Stimulated activated CD4-positive, alpha-beta T cell treated with anti-CD3 and anti-CD28 coated beads, Interleukin-1b, Interleukin-23, amount 100 ng/mL, for 4 hours (primary cell): Measurements from ENCODE around the gene ELMOD1.

Experiments
- DNase-seq, 2 donors: peaks; one replicate each; pipeline ENCODE4 v3.0.0-alpha.2; 2020; ENCODE audit warnings: low read depth in 2 of 2

The ELMOD1 gene

GRCh38 chr11:107646783-107647182 is 55.8 kb downstream of the ELMOD1 start:
- no peak for DNase-seq

- no peak for DNase-seq
Observed at GRCh38 chr11:107648242-107648641, 57.3 kb downstream of the ELMOD1 start.

- DNase-seq, result no peak
Observed at GRCh38 chr11:107651672-107652071, 60.7 kb downstream of the ELMOD1 start.

- DNase-seq, result no peak
Observed at GRCh38 chr11:107653076-107653475, 62.1 kb downstream of the ELMOD1 start.

- DNase-seq, result no peak
Observed at GRCh38 chr11:107655602-107656001, 64.7 kb downstream of the ELMOD1 start.

- no peak for DNase-seq
Observed at GRCh38 chr11:107659310-107659709, 68.4 kb downstream of the ELMOD1 start.

- no peak for DNase-seq
Observed at GRCh38 chr11:107660066-107660465, 69.1 kb downstream of the ELMOD1 start.

GRCh38 chr11:107661656-107662055 is 70.7 kb downstream of the ELMOD1 start:
- no peak for DNase-seq

GRCh38 chr11:107665018-107665417 is 74.1 kb downstream of the ELMOD1 start:
- no peak for DNase-seq

GRCh38 chr11:107666911-107667613 is 76.1 kb downstream of the ELMOD1 start:
- no peak for DNase-seq

GRCh38 chr11:107669191-107669740 is 78.3 kb downstream of the ELMOD1 start:
- DNase-seq, result no peak

GRCh38 chr11:107669893-107670601 is 79.1 kb downstream of the ELMOD1 start:
- DNase-seq, result no peak

- no peak for DNase-seq
Observed at GRCh38 chr11:107675902-107676301, 85.0 kb downstream of the ELMOD1 start.

- no peak for DNase-seq
Observed at GRCh38 chr11:107676336-107677057, 85.5 kb downstream of the ELMOD1 start.

- no peak for DNase-seq
Observed at GRCh38 chr11:107677924-107678631, 87.1 kb downstream of the ELMOD1 start.

- DNase-seq, result no peak
Observed at GRCh38 chr11:107678632-107678971, 87.7 kb downstream of the ELMOD1 start.

GRCh38 chr11:107679255-107680024 is 88.5 kb downstream of the ELMOD1 start:
- no peak for DNase-seq

- DNase-seq, result no peak
Observed at GRCh38 chr11:107682171-107682570, 91.2 kb downstream of the ELMOD1 start.

GRCh38 chr11:107682572-107682971 is 91.6 kb downstream of the ELMOD1 start:
- no peak for DNase-seq

GRCh38 chr11:107683061-107683460 is 92.1 kb downstream of the ELMOD1 start:
- no peak for DNase-seq

GRCh38 chr11:107683807-107684206 is 92.9 kb downstream of the ELMOD1 start:
- DNase-seq, result no peak
